Measurements from ENCODE around the gene OLFM4.

OLFM4 gene

DNA sequence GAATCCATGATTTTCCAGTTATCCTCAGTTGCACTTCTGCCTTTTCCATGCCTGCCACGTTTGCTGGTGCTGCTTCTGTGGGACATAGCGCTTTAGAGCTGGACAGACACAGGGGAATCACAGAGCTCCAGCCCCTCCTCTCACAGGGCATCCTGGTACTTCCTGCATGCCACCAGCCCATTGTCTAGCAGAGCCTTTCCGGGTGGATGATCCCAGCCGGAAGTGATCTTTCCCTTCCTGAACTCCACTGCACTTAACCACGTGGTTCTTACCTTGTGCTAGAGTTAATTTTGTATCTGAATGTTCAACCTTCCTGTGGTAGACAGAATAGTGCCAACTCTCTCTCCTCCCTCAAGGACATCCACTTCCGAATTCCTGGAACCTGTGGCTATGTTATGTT is 12.6 kb upstream of the OLFM4 start:
- DNase-seq = no peak

DNA sequence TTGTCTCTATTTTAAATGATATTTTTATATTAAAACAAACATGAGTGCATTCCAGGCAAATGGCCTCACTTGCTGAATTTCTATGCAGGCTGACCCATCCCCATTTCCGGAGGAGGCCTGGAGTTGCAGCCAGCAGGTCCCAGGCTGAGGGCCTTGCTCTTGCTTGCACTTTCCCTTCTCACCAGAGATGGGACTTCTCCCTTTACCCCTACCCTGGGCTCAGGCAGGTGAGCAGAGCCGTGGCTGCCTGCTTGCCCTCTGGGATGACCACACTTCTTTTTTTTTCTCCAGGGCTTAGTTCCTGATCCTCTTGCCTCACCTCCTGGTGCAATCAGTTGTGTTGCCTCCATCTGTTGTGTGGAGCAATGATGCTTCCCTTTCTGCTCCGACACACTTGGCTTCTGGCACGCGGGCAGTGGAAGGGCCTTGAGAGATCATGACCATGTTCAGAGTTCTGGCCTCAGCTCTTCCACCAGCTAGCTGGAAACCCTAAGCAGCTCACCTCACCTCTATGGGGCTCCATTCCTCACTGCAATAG is 11.1 kb upstream of the OLFM4 start:
- DNase-seq = no peak

DNA sequence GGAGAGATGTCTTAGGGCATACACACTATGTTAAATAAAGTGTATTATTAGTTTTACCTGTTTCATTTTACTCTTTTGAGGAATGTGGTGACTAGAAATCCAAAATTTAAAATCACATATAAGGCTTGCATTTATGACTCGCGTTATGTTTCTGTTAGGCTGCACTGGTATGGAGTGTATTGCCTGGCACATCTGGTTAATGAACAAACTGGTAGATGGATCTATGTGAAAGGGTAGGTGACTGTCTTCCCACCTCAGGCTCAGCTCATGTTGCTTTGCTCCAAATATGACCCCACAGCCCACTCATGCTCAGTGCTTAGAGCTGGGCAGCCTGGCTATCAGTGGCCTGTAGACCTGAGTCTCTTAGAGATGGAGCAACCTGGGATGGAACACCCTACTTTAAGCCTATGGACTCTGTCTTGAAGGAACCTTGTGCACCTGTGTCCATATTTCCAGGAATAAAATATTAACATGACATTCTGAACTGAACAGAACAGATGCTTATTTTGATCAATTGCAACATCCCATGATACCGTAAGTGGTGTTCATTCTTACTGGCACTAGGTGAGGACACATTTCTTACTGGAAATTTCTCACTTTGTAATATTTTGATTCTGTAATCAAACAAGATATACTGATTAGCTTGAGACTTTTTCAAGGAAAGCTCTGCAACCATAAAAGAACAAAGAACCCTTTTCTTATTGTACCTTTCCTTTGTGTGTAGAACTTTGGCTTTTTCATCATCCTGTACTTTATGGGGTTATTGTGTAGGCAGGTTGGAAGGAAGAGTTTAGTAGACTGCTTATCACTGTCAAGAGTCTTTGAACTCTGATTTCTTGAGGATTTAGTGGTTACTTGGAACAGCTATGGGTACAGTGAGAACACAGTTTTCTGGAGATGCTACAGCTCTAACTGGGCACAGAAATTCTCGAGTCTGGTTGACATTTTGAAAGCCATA is 9.6 kb upstream of the OLFM4 start:
- DNase-seq = no peak

DNA sequence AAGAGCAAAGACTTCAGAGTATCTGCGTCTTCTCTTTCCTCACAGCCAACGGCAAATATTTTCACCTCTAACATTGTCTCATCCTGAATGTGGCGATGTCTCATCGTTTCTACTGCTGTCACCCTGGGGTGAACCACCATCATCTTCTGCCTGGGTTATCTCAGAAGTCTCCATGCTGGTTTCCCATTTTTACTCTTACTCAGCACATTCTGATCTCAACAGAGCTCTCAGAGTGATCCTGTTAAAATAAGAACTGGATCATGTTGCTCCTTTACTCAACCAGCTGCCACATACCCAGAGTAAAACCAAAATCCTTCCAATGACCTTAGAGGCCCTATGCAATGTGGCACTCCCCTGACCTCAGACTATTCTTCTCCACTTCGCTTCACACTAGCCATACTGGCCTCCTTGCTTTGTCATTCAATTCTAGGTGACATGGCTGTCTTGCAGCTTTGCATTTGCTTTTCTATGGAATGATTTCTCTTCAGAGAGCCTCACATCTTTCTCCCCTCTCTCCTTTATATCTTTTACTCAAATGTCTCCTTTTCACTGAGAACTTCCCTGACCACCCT is 7.8 kb upstream of the OLFM4 start:
- no peak for DNase-seq

DNA sequence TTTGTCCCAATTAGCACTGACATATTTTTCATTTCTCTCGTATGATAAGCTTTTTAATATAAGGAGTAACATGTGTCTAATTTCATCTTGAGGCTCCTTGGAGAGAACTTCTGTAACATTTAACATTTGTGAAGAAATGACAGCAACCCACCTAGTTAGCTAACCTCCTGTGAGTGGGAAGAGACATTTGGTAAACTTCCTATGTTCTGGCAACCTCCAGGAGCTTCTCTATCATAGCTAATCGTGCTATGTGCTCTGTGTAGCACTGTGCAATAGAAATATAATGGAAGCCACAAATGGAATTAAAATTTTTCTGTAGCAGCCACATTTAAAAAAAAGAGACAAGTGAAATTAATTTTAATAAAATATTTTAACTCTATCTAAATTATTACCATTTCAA is 5.4 kb upstream of the OLFM4 start:
- DNase-seq = no peak

DNA sequence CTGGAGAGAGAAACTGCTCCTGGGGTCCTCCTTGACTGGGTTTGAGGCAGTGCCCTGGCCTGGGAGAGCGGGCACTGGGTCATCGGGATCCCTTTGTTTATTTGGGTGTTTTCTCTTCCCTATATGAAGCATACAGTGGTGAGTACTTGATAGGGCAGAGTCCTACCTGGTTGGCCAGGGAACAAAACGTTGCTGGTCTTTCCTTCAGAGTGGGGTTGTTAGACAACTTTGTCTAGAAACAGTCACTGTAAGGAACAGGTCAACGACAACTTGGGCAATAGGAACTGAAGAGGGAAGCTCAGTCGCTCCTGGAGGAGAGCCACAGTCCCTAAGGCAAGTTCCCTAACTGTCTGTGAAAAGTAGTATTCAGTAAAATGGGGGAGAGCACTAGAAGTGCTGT is 550 bp upstream of the OLFM4 start:
- DNase-seq = no peak

DNA sequence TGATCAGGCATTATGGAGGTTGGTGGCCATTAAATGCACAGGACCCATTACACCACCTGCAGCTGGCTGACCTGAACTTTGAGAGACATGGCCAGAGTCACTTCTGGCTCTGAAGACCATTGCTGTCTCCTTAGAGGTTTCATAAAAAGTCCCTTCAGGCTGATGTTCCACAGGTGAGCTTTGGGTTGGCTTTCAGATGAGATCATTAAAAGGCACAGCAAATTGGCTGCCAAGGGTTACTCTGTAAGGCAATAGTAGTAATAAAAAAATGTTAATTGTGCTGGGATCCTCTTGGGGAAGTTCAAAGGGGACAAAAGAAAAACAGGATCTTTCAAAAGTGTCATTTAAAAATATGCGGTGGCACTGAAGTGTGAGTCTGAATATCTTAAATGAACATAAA is 4.2 kb downstream of the OLFM4 start:
- DNase-seq = no peak

DNA sequence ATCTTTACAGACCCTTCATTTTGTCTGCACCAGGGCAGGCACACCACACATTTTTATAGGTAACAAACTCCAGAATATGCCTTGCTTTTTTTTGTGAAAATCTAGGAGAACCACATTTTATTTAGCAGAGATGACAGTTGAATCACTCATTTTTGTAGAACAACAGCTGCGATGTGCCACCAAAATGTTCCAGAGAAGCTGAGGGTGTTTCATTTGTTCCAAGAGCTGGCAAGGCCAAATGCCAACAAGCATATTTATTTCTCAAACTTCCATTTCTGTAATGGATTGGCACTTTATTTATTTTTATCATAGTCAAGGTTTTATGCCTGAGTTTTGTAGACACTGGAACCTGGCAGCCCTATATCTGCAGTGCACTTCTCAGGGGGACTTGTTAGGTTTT is 10.4 kb downstream of the OLFM4 start:
- no peak for DNase-seq

DNA sequence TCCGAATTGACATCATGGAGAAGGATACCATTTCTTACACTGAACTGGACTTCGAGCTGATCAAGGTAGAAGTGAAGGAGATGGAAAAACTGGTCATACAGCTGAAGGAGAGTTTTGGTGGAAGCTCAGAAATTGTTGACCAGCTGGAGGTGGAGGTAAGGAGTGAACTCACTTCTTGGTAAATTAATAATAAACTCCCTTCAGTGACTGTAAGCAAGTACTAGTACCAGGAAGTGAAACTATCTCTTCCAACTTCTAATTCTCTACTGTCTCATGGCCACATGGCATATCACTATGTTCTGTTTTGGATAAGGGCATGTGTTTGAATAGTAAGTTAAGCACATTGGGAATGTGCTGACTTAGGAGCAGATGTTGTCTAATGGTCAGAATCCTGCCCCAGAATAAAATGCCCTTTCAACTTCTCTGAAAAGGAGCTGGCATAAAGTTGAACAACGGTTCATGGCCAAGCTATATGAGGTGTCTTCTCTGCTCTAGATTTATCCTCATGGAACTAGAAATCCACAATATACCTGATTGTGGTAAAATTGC is 13.4 kb downstream of the OLFM4 start:
- DNase-seq = no peak

DNA sequence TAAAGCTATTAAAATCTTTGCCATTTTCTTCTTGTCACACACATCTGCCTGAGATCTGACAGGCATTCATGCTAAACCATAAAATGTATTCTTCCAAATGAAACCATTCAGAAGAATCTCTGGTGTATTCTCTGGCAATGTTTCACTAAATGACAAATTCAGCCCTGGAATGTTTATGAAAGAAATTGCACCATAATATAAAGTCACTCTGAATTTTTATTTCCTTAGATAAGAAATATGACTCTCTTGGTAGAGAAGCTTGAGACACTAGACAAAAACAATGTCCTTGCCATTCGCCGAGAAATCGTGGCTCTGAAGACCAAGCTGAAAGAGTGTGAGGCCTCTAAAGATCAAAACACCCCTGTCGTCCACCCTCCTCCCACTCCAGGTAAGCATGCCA is 14.3 kb downstream of the OLFM4 start:
- DNase-seq = no peak

DNA sequence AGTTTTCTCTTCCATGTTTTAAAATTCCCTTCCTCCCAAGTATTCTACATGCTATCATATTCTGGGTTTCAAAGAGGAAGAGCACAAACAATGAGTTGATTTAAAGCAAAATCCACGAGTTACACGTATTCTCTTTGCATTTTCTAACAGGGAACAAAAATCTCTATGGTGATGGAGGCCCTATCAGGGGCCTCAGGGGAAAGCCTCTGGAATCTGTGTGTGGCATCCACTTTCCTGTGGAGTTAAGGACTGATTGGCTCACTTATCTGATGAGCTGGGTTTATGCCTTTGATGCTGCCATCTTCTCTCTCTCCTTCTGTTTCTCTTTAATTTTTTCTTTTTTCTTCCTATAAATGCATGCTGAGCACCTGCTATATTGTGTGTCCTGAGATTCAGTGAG is 14.8 kb downstream of the OLFM4 start:
- no peak for DNase-seq

DNA sequence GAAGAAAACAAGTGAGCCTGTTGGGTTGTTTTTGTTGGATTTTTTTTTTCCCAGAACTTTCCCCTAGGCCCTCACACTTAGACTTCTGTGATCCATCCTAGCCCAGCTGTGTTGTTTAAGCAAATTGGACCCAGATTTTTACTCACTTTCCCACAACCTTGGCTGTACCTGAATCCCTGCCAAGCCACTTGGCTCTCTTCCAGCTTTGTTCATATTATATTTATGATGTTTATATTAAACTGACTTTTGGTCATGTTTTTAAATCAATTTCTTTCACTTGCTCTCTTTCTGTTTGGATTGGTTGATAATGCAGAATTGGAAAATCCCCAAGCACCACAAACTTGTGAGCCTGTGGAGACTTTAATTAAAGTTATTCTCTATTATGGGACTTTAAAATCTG is 16.6 kb downstream of the OLFM4 start:
- DNase-seq = no peak

DNA sequence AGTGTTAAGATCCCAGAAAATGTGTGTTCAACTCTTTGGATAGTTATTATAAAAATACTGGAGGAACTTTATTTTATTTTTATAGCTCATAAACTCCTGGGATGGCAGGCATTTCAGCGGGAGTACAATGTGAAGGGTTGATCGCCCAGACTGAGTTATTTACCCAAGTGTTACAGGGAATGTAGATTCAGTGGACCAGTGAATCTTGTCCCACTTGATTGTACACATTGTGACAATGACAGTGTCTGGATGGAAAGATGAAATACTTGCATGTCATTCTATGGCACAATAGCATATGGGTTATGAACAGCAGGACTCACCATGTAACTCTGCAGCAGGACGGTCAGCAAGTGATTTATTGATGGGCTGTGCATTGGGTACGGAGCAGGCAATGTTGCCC is 20.3 kb downstream of the OLFM4 start:
- no peak for DNase-seq

DNA sequence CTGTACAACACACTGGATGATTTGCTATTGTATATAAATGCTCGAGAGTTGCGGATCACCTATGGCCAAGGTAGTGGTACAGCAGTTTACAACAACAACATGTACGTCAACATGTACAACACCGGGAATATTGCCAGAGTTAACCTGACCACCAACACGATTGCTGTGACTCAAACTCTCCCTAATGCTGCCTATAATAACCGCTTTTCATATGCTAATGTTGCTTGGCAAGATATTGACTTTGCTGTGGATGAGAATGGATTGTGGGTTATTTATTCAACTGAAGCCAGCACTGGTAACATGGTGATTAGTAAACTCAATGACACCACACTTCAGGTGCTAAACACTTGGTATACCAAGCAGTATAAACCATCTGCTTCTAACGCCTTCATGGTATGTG is 21.5 kb downstream of the OLFM4 start:
- DNase-seq = no peak

DNA sequence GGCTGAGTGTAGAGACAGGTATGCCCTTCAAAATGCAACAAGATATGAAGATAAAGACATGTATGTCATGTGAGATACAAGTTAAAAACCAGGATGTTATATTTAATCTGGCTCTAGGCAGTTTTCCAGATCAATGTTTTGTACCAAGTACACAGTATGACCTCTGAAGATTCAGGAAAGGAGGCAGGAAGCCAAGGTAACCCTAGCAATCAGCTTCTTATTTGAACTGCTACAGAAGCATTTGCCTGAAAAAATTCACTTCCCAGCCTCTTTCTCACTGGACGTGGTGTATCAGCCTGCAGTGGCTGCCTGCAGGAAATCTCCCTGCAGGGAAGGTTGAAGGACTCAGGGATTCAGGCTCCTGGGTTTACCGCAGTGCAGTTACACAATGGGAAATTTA is 24.1 kb downstream of the OLFM4 start:
- DNase-seq = no peak

DNA sequence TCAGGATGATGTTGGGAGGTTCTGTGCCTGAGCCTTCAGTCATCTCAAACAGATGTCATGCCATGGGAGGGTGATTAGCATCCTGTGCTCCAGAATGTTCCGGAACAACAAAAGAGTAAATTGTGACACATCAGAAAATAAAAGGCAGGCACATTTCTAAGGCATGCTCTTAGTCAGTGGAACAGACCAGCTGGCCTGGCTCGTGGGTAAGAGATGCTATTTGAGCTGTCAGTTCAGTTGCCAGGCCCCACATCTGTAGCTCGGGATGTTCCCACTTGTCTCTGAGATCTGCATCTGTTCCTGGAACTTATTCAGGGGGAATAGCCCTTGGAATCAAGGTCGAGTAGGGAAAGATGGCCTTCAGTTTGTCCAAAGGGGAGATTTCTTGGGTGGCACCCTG is 26.0 kb downstream of the OLFM4 start:
- DNase-seq = no peak

DNA sequence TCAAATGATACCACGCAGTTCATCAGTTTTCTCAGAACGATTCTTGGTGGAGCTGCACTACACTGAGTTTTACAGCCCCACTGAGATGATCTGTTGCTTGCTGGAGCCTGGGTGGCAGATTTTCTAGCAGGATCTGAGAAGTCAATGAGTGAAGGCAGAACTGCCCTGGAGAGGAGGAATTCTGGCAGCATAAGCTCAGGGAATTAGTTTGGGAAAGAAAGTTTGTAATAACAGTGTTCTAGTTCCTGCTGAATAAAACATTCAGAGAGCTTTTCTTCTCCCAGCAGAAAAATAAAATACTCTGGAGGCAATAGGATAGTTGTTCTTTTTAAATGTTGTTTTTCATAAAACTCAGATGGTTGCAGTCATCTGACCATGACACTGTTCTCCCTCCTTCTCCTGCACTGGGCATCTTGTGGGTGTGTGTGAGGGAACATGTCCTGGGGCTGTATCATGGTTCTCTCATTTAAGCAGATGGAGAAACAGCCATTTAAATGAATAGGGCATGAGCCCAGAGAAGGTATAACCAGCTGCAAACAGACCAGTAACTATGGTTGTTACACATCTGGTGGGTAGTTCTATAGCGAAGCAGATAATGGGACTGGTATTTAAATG is 29.6 kb downstream of the OLFM4 start:
- DNase-seq = no peak

DNA sequence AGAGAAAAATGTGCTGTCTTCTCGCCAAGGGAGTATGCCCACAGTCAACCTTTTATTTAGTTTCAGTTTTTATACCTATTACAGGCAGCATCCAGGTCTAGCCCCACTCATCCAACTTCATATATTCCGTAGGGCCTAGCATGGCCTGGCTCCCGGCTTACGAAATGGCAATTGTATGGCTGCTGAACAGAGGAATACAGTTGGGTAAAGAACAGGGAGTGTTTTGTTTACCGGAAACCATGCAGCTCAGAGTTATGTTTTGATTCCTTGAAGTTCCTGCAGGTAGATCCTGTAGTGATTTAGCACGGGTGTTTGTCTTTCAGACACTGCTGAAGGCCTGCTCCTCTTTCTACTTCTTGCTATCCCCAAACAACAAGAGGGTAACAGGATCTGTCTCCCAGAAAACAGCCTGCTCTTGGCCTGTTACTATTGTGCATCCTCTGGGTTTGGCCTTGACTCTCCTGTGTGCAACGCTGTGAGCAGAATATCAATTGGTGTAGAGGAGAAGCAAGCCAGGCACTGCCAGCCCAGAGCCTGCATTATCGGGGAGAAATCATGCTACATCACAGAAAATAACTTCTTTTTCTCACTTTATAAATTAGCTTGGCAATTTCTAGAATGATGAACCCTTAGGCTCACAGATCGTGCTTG is 32.4 kb downstream of the OLFM4 start:
- DNase-seq = no peak

DNA sequence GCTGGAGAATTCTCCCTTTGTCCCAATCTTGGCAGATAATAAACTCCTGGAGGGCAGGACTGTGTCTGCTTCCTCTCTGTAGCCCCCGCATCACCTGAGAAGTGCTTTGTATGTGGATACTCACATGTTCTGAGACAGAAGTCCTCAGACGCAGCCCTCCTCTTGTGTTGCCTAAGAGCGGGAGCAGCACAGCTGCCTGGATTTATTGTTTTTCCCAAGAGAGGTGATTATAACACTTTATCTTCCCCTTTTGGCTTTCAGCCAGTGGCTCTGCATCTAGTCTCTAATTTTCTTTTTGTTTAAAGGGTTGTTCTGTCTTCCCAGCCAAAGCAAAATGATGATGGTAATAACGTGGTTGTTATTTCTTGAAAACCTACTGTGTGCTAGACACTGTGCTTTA is 36.1 kb downstream of the OLFM4 start:
- DNase-seq = no peak

DNA sequence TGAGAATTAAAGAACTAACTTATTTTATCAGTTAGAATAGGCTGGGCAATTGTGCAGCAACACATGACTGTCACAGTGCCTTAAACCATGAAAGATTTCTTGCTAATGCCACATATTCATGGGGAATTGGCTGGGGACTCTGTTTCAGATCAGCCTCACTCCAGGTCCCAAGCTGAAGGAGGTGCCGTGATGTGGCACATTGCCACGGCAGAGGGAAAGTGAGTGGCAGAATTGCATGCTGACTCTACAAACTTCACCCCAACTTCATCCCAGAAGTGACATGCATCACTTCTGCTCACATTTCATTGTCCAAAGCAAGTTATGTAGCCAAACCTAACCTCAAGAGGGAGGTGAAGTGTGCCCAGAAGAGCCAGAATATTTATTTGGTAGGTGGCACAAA is 37.8 kb downstream of the OLFM4 start:
- DNase-seq = no peak

DNA sequence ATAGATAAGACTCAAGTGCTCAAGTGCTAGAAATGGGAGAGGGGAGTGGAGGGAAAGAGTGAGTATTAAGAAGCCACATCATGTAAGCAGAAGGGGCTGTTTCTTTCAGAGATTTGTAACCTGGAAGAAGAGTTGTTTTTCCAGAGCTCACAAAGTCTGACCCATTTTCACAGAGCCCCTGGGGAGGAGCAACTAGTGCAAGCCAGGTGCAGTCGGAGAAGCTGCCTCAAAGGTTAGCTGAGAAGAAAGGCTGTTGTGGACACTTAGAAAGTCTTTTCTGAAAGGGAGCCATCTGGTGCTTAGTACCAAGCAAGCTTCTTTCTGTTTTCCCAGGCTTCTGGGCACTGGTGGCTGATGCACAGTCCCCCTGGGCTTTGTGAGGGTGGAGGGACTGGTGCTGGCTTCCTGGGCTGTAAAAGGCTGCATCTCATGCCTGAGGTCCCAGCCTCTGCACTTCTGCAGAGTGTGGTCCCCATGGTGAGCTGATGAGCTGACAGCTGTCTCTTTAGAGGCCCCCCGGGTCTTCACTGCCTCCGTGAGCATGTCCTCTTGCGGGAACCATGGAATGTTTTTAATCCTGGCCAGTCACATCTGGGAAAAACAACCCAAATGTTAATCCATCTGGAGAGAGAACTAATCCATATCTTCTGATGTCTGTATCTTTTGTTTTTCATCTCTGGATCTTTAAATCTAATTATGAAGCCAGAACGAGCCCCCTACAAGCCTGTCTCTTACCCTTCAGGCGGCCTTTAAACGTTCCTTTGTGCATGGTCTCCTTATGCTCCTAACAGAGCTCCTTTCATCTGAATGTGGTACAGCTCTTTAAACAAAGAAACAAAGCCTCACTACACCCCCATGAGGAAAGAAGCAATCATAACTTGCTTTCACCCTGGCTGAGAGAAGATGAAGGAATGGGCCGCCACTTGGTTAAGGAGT is 40.2 kb downstream of the OLFM4 start:
- no peak for DNase-seq

DNA sequence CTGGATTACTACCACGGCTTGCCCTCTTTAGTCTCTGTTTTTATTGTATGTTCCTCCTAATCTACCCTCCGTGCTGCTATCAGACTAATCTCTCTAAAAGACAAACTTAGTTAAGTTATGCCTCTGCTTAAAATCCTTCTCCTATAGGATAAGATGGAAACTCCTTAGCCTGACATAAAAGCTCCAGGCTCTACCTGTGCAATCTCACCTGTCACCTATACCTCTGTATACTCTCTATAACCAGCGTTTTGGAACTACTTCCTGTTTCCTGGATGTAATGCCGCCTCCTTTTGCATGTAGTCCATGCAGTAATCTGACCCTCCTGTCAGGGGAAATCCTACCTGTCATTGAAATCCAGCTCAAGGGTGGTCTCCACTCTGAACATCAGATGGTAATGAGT is 41.2 kb downstream of the OLFM4 start:
- DNase-seq = no peak
